DOHH2 (cell line): ENCODE results near the gene MIEN1.

Experiments
- H3F3A ChIP-seq: fragments of 200-600 bp; sonication (generic), shearing (Covaris generic); 2 replicates; pipeline ENCODE4 v1.6.0; 2016; ENCODE audit warnings: antibody characterized with exemption, mild to moderate bottlenecking; ENCODE audit not compliant: control insufficient read depth, insufficient read depth
- H3K27ac ChIP-seq: fragments of 200-600 bp; sonication (generic); 2 replicates; pipeline ENCODE4 v1.5.1; 2014; ENCODE audit warnings: low read depth, mild to moderate bottlenecking, low read length, moderate library complexity
- H3K27me3 ChIP-seq: fragments of 200-600 bp; sonication (generic); 2 replicates; pipeline ENCODE4 v1.6.1; 2014; ENCODE audit warnings: mild to moderate bottlenecking, low read length, mixed read lengths; ENCODE audit not compliant: control insufficient read depth
- H3K36me3 ChIP-seq: fragments of 200-600 bp; sonication (generic); 2 replicates; pipeline ENCODE4 v1.6.1; 2014; ENCODE audit warnings: mild to moderate bottlenecking, low read length, moderate library complexity, mixed read lengths; ENCODE audit not compliant: control insufficient read depth
- H3K4me1 ChIP-seq: fragments of 200-600 bp; sonication (generic); 2 replicates; pipeline ENCODE4 v1.6.1; 2014; ENCODE audit warnings: mild to moderate bottlenecking, low read length, mixed read lengths; ENCODE audit not compliant: control insufficient read depth
- H3K4me2 ChIP-seq: fragments of 200-600 bp; sonication (generic); 2 replicates; pipeline ENCODE4 v1.6.0; 2014; ENCODE audit warnings: mild to moderate bottlenecking, low read length, moderate library complexity
- H3K4me3 ChIP-seq: fragments of 200-600 bp; sonication (generic); 2 replicates; pipeline ENCODE4 v1.5.1; 2014; ENCODE audit warnings: mild to moderate bottlenecking, low read length, mixed read lengths
- H3K79me2 ChIP-seq: fragments of 200-600 bp; sonication (generic); 2 replicates; pipeline ENCODE4 v1.6.1; 2014; ENCODE audit warnings: mild to moderate bottlenecking, low read length, mixed read lengths; ENCODE audit not compliant: control insufficient read depth
- H3K9me2 ChIP-seq: fragments of 200-600 bp; sonication (generic); replicated peaks from 2 replicates; pipeline ENCODE4 v1.6.1; 2014; ENCODE audit warnings: mild to moderate bottlenecking, low read length, mixed read lengths; ENCODE audit not compliant: control insufficient read depth
- H3K9me3 ChIP-seq: fragments of 200-600 bp; sonication (generic); 2 replicates; pipeline ENCODE4 v1.6.1; 2014; ENCODE audit warnings: antibody characterized with exemption, low read length, mixed read lengths; ENCODE audit not compliant: control insufficient read depth, insufficient read depth
- H4K20me1 ChIP-seq: fragments of 200-600 bp; sonication (generic); 2 replicates; pipeline ENCODE4 v1.6.0; 2014; ENCODE audit warnings: low read depth, mild to moderate bottlenecking, antibody characterized with exemption, low read length, moderate library complexity; ENCODE audit not compliant: control insufficient read depth, insufficient read depth
- CTCF ChIP-seq: fragments of 200-600 bp; sonication (generic); IDR thresholded peaks from one replicate; pipeline ENCODE4 v1.5.1; 2014; ENCODE audit warnings: antibody characterized with exemption, mild to moderate bottlenecking, low read depth, low read length; ENCODE audit not compliant: poor library complexity, severe bottlenecking
- EZH2phosphoT487 ChIP-seq: fragments of 200-600 bp; sonication (generic); IDR thresholded peaks from 2 replicates; pipeline ENCODE4 v1.6.1; 2017; ENCODE audit warnings: borderline replicate concordance, mild to moderate bottlenecking, antibody characterized with exemption, low read length, moderate library complexity, mixed read lengths

The MIEN1 gene

GRCh38 chr17:39706383-39706782 is 23.9 kb downstream of the MIEN1 start:
- Histone ChIP-seq H3F3A (0 out of 2 replicates have a peak, but pooled peaks cover 2% of the 10 kb centered on the region), H3K4me2 (no peak overlapping the region), H3K79me2 (no peaks in the 10 kb centered on the region), H3K9me3 (no peaks in the 10 kb centered on the region), H3K9me2 (no peaks in the 10 kb centered on the region), H3K36me3 (no peaks in the 10 kb centered on the region), H3K4me3 (no peak overlapping the region), H4K20me1 (no peaks in the 10 kb centered on the region), H3K27ac (no peak overlapping the region), H3K4me1 (peaks cover 19% of the 10 kb centered on the region), H3K27me3 (peaks cover 8% of the 10 kb centered on the region; the same call in 1 of the 2 replicates)
- TF ChIP-seq EZH2phosphoT487 (no peak), CTCF (no peak)

- no peaks in the 10 kb centered on the region for H3K36me3 ChIP-seq
- H3F3A ChIP-seq: 0 out of 2 replicates have a peak, but pooled peaks cover 2% of the 10 kb centered on the region
- TF ChIP-seq CTCF (no peak), EZH2phosphoT487 (no peak)
- no peaks in the 10 kb centered on the region for H3K79me2 ChIP-seq
- no peak overlapping the region for H3K4me2 ChIP-seq
- peaks cover 19% of the 10 kb centered on the region for H3K4me1 ChIP-seq
- no peaks in the 10 kb centered on the region for H3K9me3 ChIP-seq
- H4K20me1 ChIP-seq: no peaks in the 10 kb centered on the region
- no peaks in the 10 kb centered on the region for H3K9me2 ChIP-seq
- H3K27me3 ChIP-seq: peaks cover 13% of the 10 kb centered on the region; the same call in 1 of the 2 replicates
- no peak overlapping the region for H3K4me3 ChIP-seq
- H3K27ac ChIP-seq: no peak overlapping the region
Observed at GRCh38 chr17:39705786-39706348, 24.5 kb downstream of the MIEN1 start.

DNA sequence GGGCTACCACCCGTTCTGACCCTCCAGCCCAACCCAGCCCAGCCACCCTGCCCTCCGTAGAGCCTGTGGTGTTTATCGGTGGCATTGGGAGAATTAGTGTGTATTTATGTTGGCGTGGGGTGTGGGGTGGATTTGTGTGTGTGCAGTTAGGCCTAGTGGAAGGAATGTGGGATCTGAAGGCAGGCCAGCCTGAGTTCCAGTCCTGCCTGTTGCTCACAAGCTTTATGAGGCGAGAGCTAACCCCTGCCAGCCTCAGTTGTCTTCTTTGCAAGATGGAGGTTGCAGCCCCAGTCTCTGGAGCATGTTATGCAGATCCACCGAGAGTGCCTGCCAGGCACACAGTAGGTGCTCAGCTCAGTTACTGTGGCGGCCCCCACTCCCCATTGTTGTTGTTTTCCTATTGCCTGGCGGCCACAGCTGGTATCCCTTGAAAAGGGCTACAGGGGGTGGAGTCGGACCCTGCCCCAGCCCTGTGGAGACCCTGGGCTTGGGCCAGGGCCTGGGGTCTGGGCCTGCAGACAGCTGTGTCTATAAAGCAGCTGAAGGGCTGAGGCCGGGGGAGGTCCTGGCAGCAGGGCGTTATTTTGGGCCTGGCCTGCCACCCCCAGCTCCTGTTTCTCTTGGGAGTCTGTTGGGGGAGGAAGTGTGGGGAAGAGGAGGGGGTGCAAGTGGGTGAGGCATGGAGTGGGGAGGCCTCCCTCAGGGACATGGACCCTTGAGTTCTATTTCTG is 25.3 kb downstream of the MIEN1 start:
- Histone ChIP-seq H3K4me2 (no peak overlapping the region), H3F3A (0 out of 2 replicates have a peak, but pooled peaks cover 2% of the 10 kb centered on the region), H3K27me3 (peaks cover 19% of the 10 kb centered on the region), H3K4me1 (peaks cover 19% of the 10 kb centered on the region), H3K9me3 (no peaks in the 10 kb centered on the region), H3K9me2 (no peaks in the 10 kb centered on the region), H3K27ac (no peak overlapping the region), H3K4me3 (no peak overlapping the region), H4K20me1 (no peaks in the 10 kb centered on the region), H3K36me3 (no peaks in the 10 kb centered on the region), H3K79me2 (no peaks in the 10 kb centered on the region)
- TF ChIP-seq EZH2phosphoT487 (no peak), CTCF (no peak)
